GM23338 (cell line): ENCODE measurements around the gene SLC7A4.

Experiments used
- EZH2 ChIP-seq: fragments of 200-600 bp; sonication (generic); IDR thresholded peaks from one replicate; pipeline ENCODE4 v1.8.0; 2017; ENCODE audit warnings: antibody characterized with exemption, mild to moderate bottlenecking, low read depth; ENCODE audit not compliant: unreplicated experiment
- REST ChIP-seq: IDR thresholded peaks from one replicate; pipeline ENCODE4 v1.6.1; 2018; ENCODE audit warnings: antibody characterized with exemption; ENCODE audit not compliant: unreplicated experiment
- TF ChIP-seq, protein P1 (sequence below), 2 experiments: fragments of 200-600 bp in 1 of 2; sonication (generic) in 1 of 2; conservative IDR thresholded peaks; 2 replicates each; pipeline versions ENCODE4 v1.5.1 to v1.6.1; 2016 to 2017; ENCODE audit warnings: antibody characterized with exemption in 2 of 2, low read depth in 2 of 2, mild to moderate bottlenecking in 2 of 2, moderate library complexity in 1 of 2

DNA sequence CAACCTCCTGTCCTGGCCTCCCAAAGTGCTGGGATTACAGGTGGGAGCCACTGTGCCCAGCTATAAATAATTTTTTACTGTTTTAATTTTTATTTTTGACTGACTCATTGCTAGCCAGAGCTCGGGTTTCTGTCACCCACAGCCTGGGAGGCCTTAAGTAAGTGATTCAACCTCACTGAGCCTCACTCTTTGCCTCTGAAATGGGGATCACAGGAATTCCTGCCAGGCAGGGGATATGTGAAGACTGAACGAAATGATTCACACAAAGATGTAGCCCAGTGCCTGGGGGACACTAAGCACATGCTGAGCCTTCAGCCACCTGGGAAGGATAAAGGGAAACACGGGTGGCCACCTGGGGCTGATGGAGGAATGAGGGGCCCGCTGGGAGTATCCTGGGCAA lies 9.6 kb upstream of the SLC7A4 start:
- TF ChIP-seq, protein P1, sequence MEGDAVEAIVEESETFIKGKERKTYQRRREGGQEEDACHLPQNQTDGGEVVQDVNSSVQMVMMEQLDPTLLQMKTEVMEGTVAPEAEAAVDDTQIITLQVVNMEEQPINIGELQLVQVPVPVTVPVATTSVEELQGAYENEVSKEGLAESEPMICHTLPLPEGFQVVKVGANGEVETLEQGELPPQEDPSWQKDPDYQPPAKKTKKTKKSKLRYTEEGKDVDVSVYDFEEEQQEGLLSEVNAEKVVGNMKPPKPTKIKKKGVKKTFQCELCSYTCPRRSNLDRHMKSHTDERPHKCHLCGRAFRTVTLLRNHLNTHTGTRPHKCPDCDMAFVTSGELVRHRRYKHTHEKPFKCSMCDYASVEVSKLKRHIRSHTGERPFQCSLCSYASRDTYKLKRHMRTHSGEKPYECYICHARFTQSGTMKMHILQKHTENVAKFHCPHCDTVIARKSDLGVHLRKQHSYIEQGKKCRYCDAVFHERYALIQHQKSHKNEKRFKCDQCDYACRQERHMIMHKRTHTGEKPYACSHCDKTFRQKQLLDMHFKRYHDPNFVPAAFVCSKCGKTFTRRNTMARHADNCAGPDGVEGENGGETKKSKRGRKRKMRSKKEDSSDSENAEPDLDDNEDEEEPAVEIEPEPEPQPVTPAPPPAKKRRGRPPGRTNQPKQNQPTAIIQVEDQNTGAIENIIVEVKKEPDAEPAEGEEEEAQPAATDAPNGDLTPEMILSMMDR (conservative IDR thresholded peaks at IDR 0.05; ENCODE audit: low read depth in 2 of 2): no peak
- TF ChIP-seq EZH2 (no peak), REST (no peak)
